GM19395 (cell line): ENCODE results near the gene RGS19.

Experiments used
- ATAC-seq: cut with Tn5 transposase; IDR thresholded peaks from one replicate; pipeline ENCODE4 v1.9.1; 2021; ENCODE audit warnings: mild to moderate bottlenecking, moderate library complexity; ENCODE audit not compliant: unreplicated experiment

RGS19 gene

GRCh38 chr20:64077876-64078551 lies 1.3 kb downstream of the RGS19 start:
- ATAC-seq = no peak

GRCh38 chr20:64077541-64077875 lies 1.8 kb downstream of the RGS19 start:
- ATAC-seq = no peak

- ATAC-seq = no peak
Observed at GRCh38 chr20:64077094-64077493, 2.2 kb downstream of the RGS19 start.

GRCh38 chr20:64076061-64076997 lies 3.0 kb downstream of the RGS19 start:
- no peak for ATAC-seq

GRCh38 chr20:64075556-64075955 lies 3.8 kb downstream of the RGS19 start:
- no peak for ATAC-seq

GRCh38 chr20:64074963-64075362 lies 4.4 kb downstream of the RGS19 start:
- ATAC-seq = no peak

- ATAC-seq = no peak
Observed at GRCh38 chr20:64074184-64074789, 5.0 kb downstream of the RGS19 start.

GRCh38 chr20:64073476-64074183 lies 5.7 kb downstream of the RGS19 start:
- no peak for ATAC-seq

- no peak for ATAC-seq
Observed at GRCh38 chr20:64072498-64073063, 6.7 kb downstream of the RGS19 start.

GRCh38 chr20:64071341-64072332 lies 7.7 kb downstream of the RGS19 start:
- ATAC-seq = no peak

- no peak for ATAC-seq
Observed at GRCh38 chr20:64070244-64070993, 8.9 kb downstream of the RGS19 start.

GRCh38 chr20:64069614-64070243 lies 9.6 kb downstream of the RGS19 start:
- ATAC-seq = no peak

- no peak for ATAC-seq
Observed at GRCh38 chr20:64069209-64069613, 10.1 kb downstream of the RGS19 start.

- ATAC-seq = no peak
Observed at GRCh38 chr20:64068386-64069208, 10.7 kb downstream of the RGS19 start.

GRCh38 chr20:64067733-64068307 lies 11.5 kb downstream of the RGS19 start:
- no peak for ATAC-seq

- ATAC-seq = no peak
Observed at GRCh38 chr20:64067005-64067632, 12.2 kb downstream of the RGS19 start.

GRCh38 chr20:64065974-64066343 lies 13.4 kb downstream of the RGS19 start:
- no peak for ATAC-seq
